IMR-90 (cell line): ENCODE results near the gene CHTF8. TPM values are rescaled to one million over a fixed set of nuclear protein-coding genes. Genes with fewer than 3 reads are reported as not detected.
"Not testable (repeated sequence)": the region's sequence is repeated elsewhere in the genome, so short reads cannot be mapped to it uniquely, and the experiment has no call there.

Experiments
- ATAC-seq: fragments of 200-7000 bp; cut with Tn5 transposase; 2 replicates; pipeline ENCODE4 v1.9.1; 2020; ENCODE audit warnings: low read depth, mild to moderate bottlenecking, moderate library complexity
- BruUV-seq: library from RNA; stranded (reverse); fragments of 400-500 nt; replicated peaks from 2 replicates; lab custom pipeline; 2021; lab: Mats Ljungman, UMichigan
- CTCF ChIA-PET: fragments of 300-600 bp; formaldehyde crosslinking; extraction: SDS; loops from one replicate; lab custom pipeline; 2021; ENCODE audit warnings: antibody characterized with exemption; lab: Yijun Ruan, JAX
- POLR2A ChIA-PET: fragments of 300-600 bp; sonication (Branson Sonifier 250); formaldehyde crosslinking; loops from one replicate; lab custom pipeline; 2022; ENCODE audit warnings: antibody characterized with exemption; ENCODE audit not compliant: unreplicated experiment; lab: Charles Lee
- DNase-seq: peaks from one replicate; pipeline ENCODE4 v3.0.0; 2013
- H2AFZ ChIP-seq: replicated peaks from 2 replicates; pipeline ENCODE3; 2013; ENCODE audit warnings: low read length, mild to moderate bottlenecking; ENCODE audit not compliant: poor library complexity
- H2AK5ac ChIP-seq: 2 replicates; pipeline ENCODE4 v1.6.1; 2013; ENCODE audit warnings: low read depth, low read length, inconsistent platforms
- H2AK9ac ChIP-seq: replicated peaks from 2 replicates; pipeline ENCODE3; 2013; ENCODE audit warnings: mild to moderate bottlenecking, low read depth, low read length, moderate library complexity; ENCODE audit not compliant: poor library complexity
- H2BK120ac ChIP-seq: 2 replicates; pipeline ENCODE4 v1.6.1; 2013; ENCODE audit warnings: low read depth, low read length, inconsistent platforms
- H2BK15ac ChIP-seq: 3 replicates; pipeline ENCODE4 v1.6.1; 2013; ENCODE audit warnings: low read depth, low read length, inconsistent platforms
- H2BK20ac ChIP-seq: 2 replicates; pipeline ENCODE4 v1.6.1; 2013; ENCODE audit warnings: low read depth, mild to moderate bottlenecking, inconsistent platforms, low read length, moderate library complexity
- H2BK5ac ChIP-seq: 2 replicates; pipeline ENCODE4 v1.6.1; 2013; ENCODE audit warnings: mild to moderate bottlenecking, low read depth, low read length, inconsistent platforms; ENCODE audit not compliant: poor library complexity, severe bottlenecking
- H3K14ac ChIP-seq: replicated peaks from 2 replicates; pipeline ENCODE4 v1.6.1; 2013; ENCODE audit warnings: low read depth, low read length, inconsistent platforms
- H3K18ac ChIP-seq: 2 replicates; pipeline ENCODE4 v1.6.1; 2013; ENCODE audit warnings: low read depth, low read length, control low read depth
- H3K23ac ChIP-seq: 2 replicates; pipeline ENCODE4 v1.6.1; 2013; ENCODE audit warnings: low read depth, low read length, inconsistent platforms
- H3K27ac ChIP-seq: 2 replicates; pipeline ENCODE4 v1.5.1; 2013; ENCODE audit warnings: mild to moderate bottlenecking, control low read depth, low read length; ENCODE audit not compliant: insufficient read depth
- H3K27me3 ChIP-seq: 2 replicates; pipeline ENCODE4 v1.6.1; 2013; ENCODE audit warnings: low read length; ENCODE audit not compliant: control insufficient read depth, insufficient read depth
- H3K36me3 ChIP-seq: 2 replicates; pipeline ENCODE4 v1.6.1; 2013; ENCODE audit warnings: low read length, mixed read lengths; ENCODE audit not compliant: control insufficient read depth, insufficient read depth
- H3K4ac ChIP-seq: 2 replicates; pipeline ENCODE4 v1.6.1; 2013; ENCODE audit warnings: low read depth, low read length, inconsistent platforms
- H3K4me1 ChIP-seq: 2 replicates; pipeline ENCODE4 v1.6.1; 2013; ENCODE audit warnings: low read length, mixed read lengths; ENCODE audit not compliant: control insufficient read depth, insufficient read depth
- H3K4me2 ChIP-seq: 2 replicates; pipeline ENCODE4 v1.6.1; 2013; ENCODE audit warnings: low read depth, mild to moderate bottlenecking, control low read depth, low read length, moderate library complexity
- H3K4me3 ChIP-seq: 2 replicates; pipeline ENCODE4 v1.5.1; 2013; ENCODE audit warnings: low read depth, mild to moderate bottlenecking, control low read depth, low read length, moderate library complexity; ENCODE audit not compliant: insufficient read depth
- H3K56ac ChIP-seq: 2 replicates; pipeline ENCODE4 v1.6.1; 2013; ENCODE audit warnings: low read length, inconsistent platforms; ENCODE audit not compliant: insufficient read depth; ENCODE audit errors: extremely low read depth
- H3K79me1 ChIP-seq, 2 experiments: 2 replicates each; pipeline ENCODE4 v1.6.1; 2013; ENCODE audit warnings: low read length in 2 of 2, inconsistent platforms in 1 of 2, low read depth in 1 of 2
- H3K9ac ChIP-seq: 2 replicates; pipeline ENCODE4 v1.6.1; 2013; ENCODE audit warnings: low read depth, low read length, control low read depth
- H3K9me1 ChIP-seq: 2 replicates; pipeline ENCODE4 v1.6.1; 2013; ENCODE audit warnings: low read length, inconsistent platforms; ENCODE audit not compliant: insufficient read depth
- H3K9me3 ChIP-seq: 2 replicates; pipeline ENCODE4 v1.6.1; 2013; ENCODE audit warnings: low read length; ENCODE audit not compliant: control insufficient read depth, insufficient read depth
- H4K20me1 ChIP-seq: 2 replicates; pipeline ENCODE4 v1.6.1; 2013; ENCODE audit warnings: low read length, inconsistent platforms; ENCODE audit not compliant: insufficient read depth
- H4K5ac ChIP-seq: 2 replicates; pipeline ENCODE4 v1.6.1; 2013; ENCODE audit warnings: mild to moderate bottlenecking, low read depth, low read length, control low read depth
- H4K8ac ChIP-seq, 2 experiments: 2 replicates each; pipeline ENCODE4 v1.6.1; 2013; ENCODE audit warnings: low read depth in 2 of 2, low read length in 2 of 2, control low read depth in 1 of 2, inconsistent platforms in 1 of 2
- H4K91ac ChIP-seq: 2 replicates; pipeline ENCODE4 v1.6.1; 2013; ENCODE audit warnings: low read depth, low read length, inconsistent platforms; ENCODE audit not compliant: insufficient read depth
- WGBS, 2 experiments: methylation state at CpG; one replicate each; pipeline versions ENCODE4 v1.1.5 to v1.1.7; 2013; ENCODE audit warnings: missing lambda C conversion rate in 2 of 2; ENCODE audit not compliant: insufficient read length in 1 of 2; ENCODE audit errors: extremely low coverage in 2 of 2; 5-methylcytosine and 5-hydroxymethylcytosine counted together
- dilution Hi-C: fragments of 300-500 bp; cut with HindIII; formaldehyde crosslinking; loops from one replicate; pipeline ENCODE4 v1.14.3; 2018; ENCODE audit warnings: low sequenced_read_pairs; ENCODE audit not compliant: unreplicated experiment
- in situ Hi-C: fragments of 300-500 bp; cut with MboI; formaldehyde crosslinking; loops from 3 replicates; pipeline ENCODE4 v1.14.3; 2019; ENCODE audit warnings: low sequenced_read_pairs, inconsistent platforms, mixed read lengths
- intact Hi-C: fragments of 100-400 bp; cut with micrococcal nuclease; formaldehyde crosslinking; loops from 2 replicates; pipeline ENCODE4 v1.10.0; 2022
- polyA plus RNA-seq, 3 experiments: library from polyadenylated mRNA; depleted of rRNA; stranded (reverse); fragments of >200 nt; gene quantifications; 2 replicates each; pipeline ENCODE4 v1.2.3, GENCODE V29; 2012; ENCODE audit warnings: low replicate concordance in 1 of 3
- total RNA-seq: library from RNA; depleted of rRNA; stranded (reverse); fragments of >200 nt; gene quantifications from 2 replicates; pipeline ENCODE4 v1.2.3, GENCODE V29; 2012

Gene CHTF8
- total and polyA plus RNA-seq, 2 of the 4 experiments (the other 2 are of a cell fraction), result 47.1 to 122 TPM

DNA sequence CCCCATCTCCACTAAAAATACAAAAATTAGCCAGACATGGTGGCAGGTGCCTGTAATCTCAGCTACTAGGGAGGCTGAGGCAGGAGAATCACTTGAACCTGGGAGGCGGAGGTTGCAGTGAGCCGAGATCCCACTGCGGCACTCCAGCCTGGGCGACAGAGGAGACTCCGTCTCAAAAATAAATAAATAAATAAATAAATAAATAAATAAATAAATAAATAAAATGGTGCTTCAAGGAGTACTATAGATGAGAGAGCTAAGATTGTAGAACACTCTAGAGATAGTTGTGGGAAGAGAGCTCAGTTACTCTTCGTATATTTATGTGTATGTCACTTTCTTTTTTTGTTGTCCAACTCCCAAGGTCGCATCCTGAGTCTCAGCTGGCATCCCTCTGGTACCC lies 7.1 kb upstream of the CHTF8 start:
- H3K56ac ChIP-seq, H2BK15ac ChIP-seq, H4K8ac ChIP-seq, in situ Hi-C loops, H2BK20ac ChIP-seq, H2AK5ac ChIP-seq, H3K27me3 ChIP-seq, H3K14ac ChIP-seq, H4K20me1 ChIP-seq, H4K91ac ChIP-seq, H3K4me2 ChIP-seq, BruUV-seq, H2BK5ac ChIP-seq, H3K9me1 ChIP-seq, H3K9me3 ChIP-seq, dilution Hi-C loops, DNase-seq, H4K5ac ChIP-seq, CTCF ChIA-PET, H3K18ac ChIP-seq, H2AFZ ChIP-seq, H3K4ac ChIP-seq, H3K4me1 ChIP-seq, H3K4me3 ChIP-seq, H3K9ac ChIP-seq, H3K27ac ChIP-seq, H2AK9ac ChIP-seq, ATAC-seq, POLR2A ChIA-PET, intact Hi-C loops, H2BK120ac ChIP-seq, H3K23ac ChIP-seq: not testable (repeated sequence)
- Histone ChIP-seq H3K36me3 (peaks cover 41% of the 10 kb centered on the region), H3K79me1 (peaks cover 18 to 37% of the 10 kb centered on the region in 2 experiments)
- 100% methylated on average over 1 of the region's 7 CpGs; no CpG with 5 or more reads in 1 of the 2 experiments for WGBS, 2 experiments
